Ishikawa (cell line): ENCODE data around the gene ZNF467.

Experiments used
- CEBPB ChIP-seq: IDR thresholded peaks from 2 replicates; pipeline ENCODE4 v1.6.1; 2012
- CREB1 ChIP-seq: IDR thresholded peaks from 2 replicates; pipeline ENCODE4 v1.6.1; 2012; ENCODE audit warnings: low read depth
- EGR1 ChIP-seq: IDR thresholded peaks from 2 replicates; pipeline ENCODE4 v1.6.1; 2012
- EP300 ChIP-seq: IDR thresholded peaks from 2 replicates; pipeline ENCODE4 v1.6.1; 2012; ENCODE audit warnings: borderline replicate concordance
- FOXM1 ChIP-seq: IDR thresholded peaks from 2 replicates; pipeline ENCODE4 v1.6.1; 2012; ENCODE audit warnings: low read depth, borderline replicate concordance
- MAX ChIP-seq: IDR thresholded peaks from 2 replicates; pipeline ENCODE4 v1.6.1; 2012
- NFIC ChIP-seq: IDR thresholded peaks from 2 replicates; pipeline ENCODE4 v1.6.1; 2012
- RAD21 ChIP-seq: IDR thresholded peaks from 2 replicates; pipeline ENCODE4 v1.6.1; 2012; ENCODE audit warnings: low read depth
- REST ChIP-seq: IDR thresholded peaks from 2 replicates; pipeline ENCODE4 v1.6.1; 2012; ENCODE audit warnings: low read depth, mild to moderate bottlenecking
- TAF1 ChIP-seq: IDR thresholded peaks from 2 replicates; pipeline ENCODE4 v1.6.1; 2012; ENCODE audit warnings: low read depth, mild to moderate bottlenecking
- TCF12 ChIP-seq: IDR thresholded peaks from 2 replicates; pipeline ENCODE4 v1.6.1; 2012; ENCODE audit warnings: low read depth
- TEAD4 ChIP-seq: IDR thresholded peaks from 2 replicates; pipeline ENCODE4 v1.6.1; 2012
- USF1 ChIP-seq: IDR thresholded peaks from 2 replicates; pipeline ENCODE4 v1.6.1; 2012
- YY1 ChIP-seq: IDR thresholded peaks from 2 replicates; pipeline ENCODE4 v1.6.1; 2012; ENCODE audit warnings: low read depth
- ZBTB7A ChIP-seq: IDR thresholded peaks from 2 replicates; pipeline ENCODE4 v1.6.1; 2012; ENCODE audit warnings: low read depth

The ZNF467 gene

GRCh38 chr7:149800169-149800555 is 26.8 kb upstream of the ZNF467 start:
- TF ChIP-seq TAF1 (no peak), MAX (no peak), TCF12 (no peak), FOXM1 (no peak), TEAD4 (no peak), NFIC (no peak)

GRCh38 chr7:149799397-149800168 is 26.2 kb upstream of the ZNF467 start:
- 0 out of 2 replicates have a peak, but pooled peaks have one; percentile 40 for TF ChIP-seq ZBTB7A
- no peak for TF ChIP-seq YY1
- no peak for TF ChIP-seq MAX
- no peak for TF ChIP-seq EGR1
- TF ChIP-seq CREB1 = no peak
- peak; percentile 82 for TF ChIP-seq RAD21
- no peak for TF ChIP-seq TCF12

- TF ChIP-seq REST (no peak), EGR1 (no peak)
Observed at GRCh38 chr7:149797771-149798170, 24.4 kb upstream of the ZNF467 start.

- TF ChIP-seq TEAD4 (no peak), NFIC (no peak), TCF12 (no peak), REST (no peak), RAD21 (no peak), EP300 (no peak), YY1 (no peak), TAF1 (no peak), EGR1 (no peak), CEBPB (no peak), FOXM1 (no peak), CREB1 (no peak), ZBTB7A (no peak)
Observed at GRCh38 chr7:149796287-149796860, 23.0 kb upstream of the ZNF467 start.

- no peak for TF ChIP-seq TCF12
- TF ChIP-seq TAF1 = no peak
Observed at GRCh38 chr7:149795126-149795525, 21.7 kb upstream of the ZNF467 start.

GRCh38 chr7:149794661-149795060 is 21.3 kb upstream of the ZNF467 start:
- TF ChIP-seq FOXM1 (no peak), MAX (peak; percentile 54), USF1 (no peak), EGR1 (no peak), REST (no peak)
